ENCODE data around the gene SAMD3. TPM values are rescaled to one million over a fixed set of nuclear protein-coding genes. Genes with fewer than 3 reads are reported as not detected.

Gene SAMD3
- total and polyA plus RNA-seq, 2 experiments from 2014 or later: 3.8 to 4.9 TPM

DNA sequence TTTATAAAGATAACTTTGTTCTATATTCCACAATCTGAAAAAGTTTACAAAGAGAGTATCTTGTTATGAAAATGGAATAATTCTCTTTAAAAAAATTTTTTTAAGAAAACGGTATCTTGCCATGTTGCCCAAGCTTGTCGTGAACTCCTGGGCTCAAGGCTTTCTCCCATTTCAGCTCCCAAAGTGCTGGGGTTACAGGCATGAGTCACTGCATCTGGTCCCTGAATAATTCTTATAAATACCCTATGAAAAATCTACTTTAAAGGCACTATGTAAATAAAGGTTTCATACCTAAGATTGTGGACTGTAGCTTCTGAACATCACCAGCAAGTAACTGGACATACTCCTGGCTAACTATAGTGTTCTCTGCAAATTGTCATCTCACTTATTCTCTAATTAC, 60.3 kb downstream of the SAMD3 start:
- no peaks in the 10 kb centered on the region for H3F3A ChIP-seq (replicated peaks; ENCODE audit: low read depth)
- H3K27ac ChIP-seq (ENCODE audit: low read depth): no peak overlapping the region
- DNase-seq (ENCODE audit: low spot score) (no peak), ATAC-seq (no peak)
- Mint-ChIP-seq H3K27me3 (ENCODE audit: insufficient read depth, low read depth, poor library complexity) (peaks cover 2% of the 10 kb centered on the region), H3K4me3 (no peak overlapping the region), H3K4me1 (0 out of 3 replicates have a peak, but pooled peaks cover 2% of the 10 kb centered on the region), H3K27ac (no peak overlapping the region), H3K36me3 (ENCODE audit: low read depth) (peaks cover 17% of the 10 kb centered on the region; the same call in 2 of the 3 replicates), H3K9me3 (peaks cover 14% of the 10 kb centered on the region)
- H3K4me2 ChIP-seq: no peak overlapping the region
- TF ChIP-seq, protein P1, sequence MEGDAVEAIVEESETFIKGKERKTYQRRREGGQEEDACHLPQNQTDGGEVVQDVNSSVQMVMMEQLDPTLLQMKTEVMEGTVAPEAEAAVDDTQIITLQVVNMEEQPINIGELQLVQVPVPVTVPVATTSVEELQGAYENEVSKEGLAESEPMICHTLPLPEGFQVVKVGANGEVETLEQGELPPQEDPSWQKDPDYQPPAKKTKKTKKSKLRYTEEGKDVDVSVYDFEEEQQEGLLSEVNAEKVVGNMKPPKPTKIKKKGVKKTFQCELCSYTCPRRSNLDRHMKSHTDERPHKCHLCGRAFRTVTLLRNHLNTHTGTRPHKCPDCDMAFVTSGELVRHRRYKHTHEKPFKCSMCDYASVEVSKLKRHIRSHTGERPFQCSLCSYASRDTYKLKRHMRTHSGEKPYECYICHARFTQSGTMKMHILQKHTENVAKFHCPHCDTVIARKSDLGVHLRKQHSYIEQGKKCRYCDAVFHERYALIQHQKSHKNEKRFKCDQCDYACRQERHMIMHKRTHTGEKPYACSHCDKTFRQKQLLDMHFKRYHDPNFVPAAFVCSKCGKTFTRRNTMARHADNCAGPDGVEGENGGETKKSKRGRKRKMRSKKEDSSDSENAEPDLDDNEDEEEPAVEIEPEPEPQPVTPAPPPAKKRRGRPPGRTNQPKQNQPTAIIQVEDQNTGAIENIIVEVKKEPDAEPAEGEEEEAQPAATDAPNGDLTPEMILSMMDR (conservative IDR thresholded peaks at IDR 0.05; ENCODE audit: low read depth in 2 of 2): no peak
- TF ChIP-seq, protein P2, sequence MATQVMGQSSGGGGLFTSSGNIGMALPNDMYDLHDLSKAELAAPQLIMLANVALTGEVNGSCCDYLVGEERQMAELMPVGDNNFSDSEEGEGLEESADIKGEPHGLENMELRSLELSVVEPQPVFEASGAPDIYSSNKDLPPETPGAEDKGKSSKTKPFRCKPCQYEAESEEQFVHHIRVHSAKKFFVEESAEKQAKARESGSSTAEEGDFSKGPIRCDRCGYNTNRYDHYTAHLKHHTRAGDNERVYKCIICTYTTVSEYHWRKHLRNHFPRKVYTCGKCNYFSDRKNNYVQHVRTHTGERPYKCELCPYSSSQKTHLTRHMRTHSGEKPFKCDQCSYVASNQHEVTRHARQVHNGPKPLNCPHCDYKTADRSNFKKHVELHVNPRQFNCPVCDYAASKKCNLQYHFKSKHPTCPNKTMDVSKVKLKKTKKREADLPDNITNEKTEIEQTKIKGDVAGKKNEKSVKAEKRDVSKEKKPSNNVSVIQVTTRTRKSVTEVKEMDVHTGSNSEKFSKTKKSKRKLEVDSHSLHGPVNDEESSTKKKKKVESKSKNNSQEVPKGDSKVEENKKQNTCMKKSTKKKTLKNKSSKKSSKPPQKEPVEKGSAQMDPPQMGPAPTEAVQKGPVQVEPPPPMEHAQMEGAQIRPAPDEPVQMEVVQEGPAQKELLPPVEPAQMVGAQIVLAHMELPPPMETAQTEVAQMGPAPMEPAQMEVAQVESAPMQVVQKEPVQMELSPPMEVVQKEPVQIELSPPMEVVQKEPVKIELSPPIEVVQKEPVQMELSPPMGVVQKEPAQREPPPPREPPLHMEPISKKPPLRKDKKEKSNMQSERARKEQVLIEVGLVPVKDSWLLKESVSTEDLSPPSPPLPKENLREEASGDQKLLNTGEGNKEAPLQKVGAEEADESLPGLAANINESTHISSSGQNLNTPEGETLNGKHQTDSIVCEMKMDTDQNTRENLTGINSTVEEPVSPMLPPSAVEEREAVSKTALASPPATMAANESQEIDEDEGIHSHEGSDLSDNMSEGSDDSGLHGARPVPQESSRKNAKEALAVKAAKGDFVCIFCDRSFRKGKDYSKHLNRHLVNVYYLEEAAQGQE (IDR thresholded peaks at IDR 0.05; ENCODE audit: unreplicated experiment): no peak
- 0 out of 2 replicates have a peak, but pooled peaks cover 3% of the 10 kb centered on the region for H3K36me3 ChIP-seq (ENCODE audit: insufficient read depth)
- no peaks in the 10 kb centered on the region for H3K27me3 ChIP-seq (ENCODE audit: insufficient read depth)
- no peaks in the 10 kb centered on the region for H4K20me1 ChIP-seq (replicated peaks; ENCODE audit: insufficient read depth)
- H3K4me1 ChIP-seq (ENCODE audit: insufficient read depth): no peaks in the 10 kb centered on the region; the same call in 1 of the 2 replicates
- no peak overlapping the region for H2AFZ ChIP-seq
- no peak overlapping the region for H3K4me3 ChIP-seq
- H3K79me2 ChIP-seq (replicated peaks; ENCODE audit: insufficient read depth): no peaks in the 10 kb centered on the region
- H3K9me2 ChIP-seq (ENCODE audit: insufficient read depth): peaks cover 4% of the 10 kb centered on the region; the same call in 1 of the 2 replicates

DNA sequence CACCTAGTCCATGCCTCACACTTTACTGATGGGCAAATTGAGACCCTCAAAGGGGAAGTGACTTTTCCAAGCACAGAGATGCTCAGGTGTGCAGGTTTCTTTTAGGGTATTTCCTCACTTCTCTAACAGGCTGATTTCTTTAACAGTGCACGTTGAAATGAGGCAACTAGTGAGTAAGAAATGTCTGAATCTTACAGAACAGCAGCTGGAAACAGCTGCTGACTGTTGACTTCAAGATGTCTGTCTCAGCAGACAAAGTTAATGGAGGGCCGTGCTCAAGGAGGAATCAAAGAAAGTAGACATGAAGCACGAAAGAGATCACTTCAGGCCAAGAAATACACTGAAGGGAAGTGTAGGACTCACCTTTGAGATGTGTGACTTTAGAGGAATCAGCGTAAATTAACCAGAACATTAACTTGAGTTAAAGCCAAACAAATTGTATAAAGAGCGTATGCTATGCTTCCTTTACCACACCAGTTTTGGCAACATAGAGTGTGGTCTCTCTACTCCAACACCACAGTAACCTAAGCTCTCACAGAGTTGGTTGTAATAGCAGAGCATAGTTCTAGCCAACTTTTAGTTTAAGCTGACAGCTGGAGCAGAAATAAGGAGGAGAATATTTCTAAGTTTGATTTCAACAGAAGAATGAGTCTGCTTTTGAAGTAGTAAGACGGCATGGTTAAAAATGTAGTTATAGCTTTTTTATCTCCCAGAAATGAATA, 60.9 kb downstream of the SAMD3 start:
- no peak overlapping the region for H3K4me3 Mint-ChIP-seq
- peaks cover 2% of the 10 kb centered on the region for H3K27me3 Mint-ChIP-seq (ENCODE audit: insufficient read depth, low read depth, poor library complexity)
- no peaks in the 10 kb centered on the region for H3K27me3 ChIP-seq (ENCODE audit: insufficient read depth)
- no peak for DNase-seq (ENCODE audit: low spot score)
- H3K36me3 ChIP-seq (ENCODE audit: insufficient read depth): 0 out of 2 replicates have a peak, but pooled peaks cover 3% of the 10 kb centered on the region
- no peak overlapping the region for H3K27ac Mint-ChIP-seq
- H2AFZ ChIP-seq: no peak overlapping the region
- H3K36me3 Mint-ChIP-seq (ENCODE audit: low read depth): peaks cover 17% of the 10 kb centered on the region; the same call in 2 of the 3 replicates
- no peaks in the 10 kb centered on the region; the same call in 1 of the 2 replicates for H3K4me1 ChIP-seq (ENCODE audit: insufficient read depth)
- no peaks in the 10 kb centered on the region for H3F3A ChIP-seq (replicated peaks; ENCODE audit: low read depth)
- no peaks in the 10 kb centered on the region for H4K20me1 ChIP-seq (replicated peaks; ENCODE audit: insufficient read depth)
- 0 out of 3 replicates have a peak, but pooled peaks cover 2% of the 10 kb centered on the region for H3K4me1 Mint-ChIP-seq
- no peak overlapping the region for H3K4me2 ChIP-seq
- peaks cover 4% of the 10 kb centered on the region; the same call in 1 of the 2 replicates for H3K9me2 ChIP-seq (ENCODE audit: insufficient read depth)
- no peak overlapping the region for H3K27ac ChIP-seq (ENCODE audit: low read depth)
- H3K79me2 ChIP-seq (replicated peaks; ENCODE audit: insufficient read depth): no peaks in the 10 kb centered on the region
- H3K4me3 ChIP-seq: no peak overlapping the region
- no peak for ATAC-seq
- peaks cover 14% of the 10 kb centered on the region for H3K9me3 Mint-ChIP-seq
- TF ChIP-seq, protein P3, sequence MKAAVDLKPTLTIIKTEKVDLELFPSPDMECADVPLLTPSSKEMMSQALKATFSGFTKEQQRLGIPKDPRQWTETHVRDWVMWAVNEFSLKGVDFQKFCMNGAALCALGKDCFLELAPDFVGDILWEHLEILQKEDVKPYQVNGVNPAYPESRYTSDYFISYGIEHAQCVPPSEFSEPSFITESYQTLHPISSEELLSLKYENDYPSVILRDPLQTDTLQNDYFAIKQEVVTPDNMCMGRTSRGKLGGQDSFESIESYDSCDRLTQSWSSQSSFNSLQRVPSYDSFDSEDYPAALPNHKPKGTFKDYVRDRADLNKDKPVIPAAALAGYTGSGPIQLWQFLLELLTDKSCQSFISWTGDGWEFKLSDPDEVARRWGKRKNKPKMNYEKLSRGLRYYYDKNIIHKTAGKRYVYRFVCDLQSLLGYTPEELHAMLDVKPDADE (IDR thresholded peaks at IDR 0.05): no peak
- TF ChIP-seq ZNF114 (CRISPR knock-in tag; IDR thresholded peaks at IDR 0.05) (no peak), EZH2 (IDR thresholded peaks at IDR 0.05; ENCODE audit: low read depth, unreplicated experiment) (no peak), EZH2phosphoT487 (IDR thresholded peaks at IDR 0.05; ENCODE audit: unreplicated experiment) (no peak), POLR2AphosphoS5 (IDR thresholded peaks at IDR 0.05; ENCODE audit: low read depth) (no peak)
- TF ChIP-seq, protein P2 (IDR thresholded peaks at IDR 0.05; ENCODE audit: unreplicated experiment): no peak
